ENCODE measurements around the gene DNAJB12.

The DNAJB12 gene

GRCh38 chr10:72337722-72338121, 17.0 kb downstream of the DNAJB12 start:
- no peak overlapping the region for H3K27ac ChIP-seq (ENCODE audit: low read depth, low read length, severe bottlenecking)
- 91 to 93% methylated on average over 9 of the region's 9 CpGs for WGBS, 2 experiments (ENCODE audit: insufficient coverage in 2 of 2)
- H3K36me3 ChIP-seq (ENCODE audit: control insufficient read depth, insufficient read depth, low read length), result peaks cover 74% of the 10 kb centered on the region

GRCh38 chr10:72337039-72337629, 17.6 kb downstream of the DNAJB12 start:
- no peak overlapping the region for H3K27ac ChIP-seq (ENCODE audit: low read depth, low read length, severe bottlenecking)
- H3K36me3 ChIP-seq (ENCODE audit: control insufficient read depth, insufficient read depth, low read length), result peaks cover 70% of the 10 kb centered on the region
- H3K4me3 ChIP-seq (ENCODE audit: extremely low read depth, insufficient read depth, low read length, poor library complexity, severe bottlenecking), result no peak overlapping the region
- peaks cover 22% of the 10 kb centered on the region for H3K4me1 ChIP-seq (ENCODE audit: control insufficient read depth, insufficient read depth, low read length, poor library complexity, severe bottlenecking)
- no peaks in the 10 kb centered on the region for H3K9me3 ChIP-seq (ENCODE audit: control insufficient read depth, low read length)
- WGBS, 2 experiments (ENCODE audit: insufficient coverage in 2 of 2), result 25 to 83% methylated on average over 1 to 4 of the region's 5 CpGs

More at GRCh38 chr10:72337722-72338121, 17.0 kb downstream of the DNAJB12 start:
- H3K4me3 ChIP-seq (ENCODE audit: extremely low read depth, insufficient read depth, low read length, poor library complexity, severe bottlenecking), result no peak overlapping the region
- peaks cover 19% of the 10 kb centered on the region for H3K4me1 ChIP-seq (ENCODE audit: control insufficient read depth, insufficient read depth, low read length, poor library complexity, severe bottlenecking)
- no peaks in the 10 kb centered on the region for H3K9me3 ChIP-seq (ENCODE audit: control insufficient read depth, low read length)

GRCh38 chr10:72336259-72337038, 18.3 kb downstream of the DNAJB12 start:
- H3K9me3 ChIP-seq (ENCODE audit: control insufficient read depth, low read length), result no peaks in the 10 kb centered on the region
- peaks cover 24% of the 10 kb centered on the region for H3K4me1 ChIP-seq (ENCODE audit: control insufficient read depth, insufficient read depth, low read length, poor library complexity, severe bottlenecking)
- H3K4me3 ChIP-seq (ENCODE audit: extremely low read depth, insufficient read depth, low read length, poor library complexity, severe bottlenecking), result no peak overlapping the region
- no peak overlapping the region for H3K27ac ChIP-seq (ENCODE audit: low read depth, low read length, severe bottlenecking)
- 94 to 96% methylated on average over 13 to 18 of the region's 18 CpGs for WGBS, 2 experiments (ENCODE audit: insufficient coverage in 2 of 2)
- peaks cover 66% of the 10 kb centered on the region for H3K36me3 ChIP-seq (ENCODE audit: control insufficient read depth, insufficient read depth, low read length)

- Histone ChIP-seq H3K9me3 (ENCODE audit: control insufficient read depth, low read length) (no peaks in the 10 kb centered on the region), H3K36me3 (ENCODE audit: control insufficient read depth, insufficient read depth, low read length) (peaks cover 58% of the 10 kb centered on the region), H3K4me3 (ENCODE audit: extremely low read depth, insufficient read depth, low read length, poor library complexity, severe bottlenecking) (no peak overlapping the region), H3K4me1 (ENCODE audit: control insufficient read depth, insufficient read depth, low read length, poor library complexity, severe bottlenecking) (peaks cover 29% of the 10 kb centered on the region), H3K27ac (ENCODE audit: low read depth, low read length, severe bottlenecking) (no peak overlapping the region)
- 95% methylated on average over 16 to 19 of the region's 20 CpGs for WGBS, 2 experiments (ENCODE audit: insufficient coverage in 2 of 2)
Observed at GRCh38 chr10:72335394-72336258, 19.1 kb downstream of the DNAJB12 start.

- Histone ChIP-seq H3K4me3 (ENCODE audit: extremely low read depth, insufficient read depth, low read length, poor library complexity, severe bottlenecking) (no peak overlapping the region), H3K4me1 (ENCODE audit: control insufficient read depth, insufficient read depth, low read length, poor library complexity, severe bottlenecking) (peaks cover 29% of the 10 kb centered on the region), H3K27ac (ENCODE audit: low read depth, low read length, severe bottlenecking) (peak overlapping the region; percentile 84), H3K9me3 (ENCODE audit: control insufficient read depth, low read length) (no peaks in the 10 kb centered on the region), H3K36me3 (ENCODE audit: control insufficient read depth, insufficient read depth, low read length) (peaks cover 51% of the 10 kb centered on the region)
- 80% methylated on average over 11 to 15 of the region's 16 CpGs for WGBS, 2 experiments (ENCODE audit: insufficient coverage in 2 of 2)
Observed at GRCh38 chr10:72334825-72335393, 19.8 kb downstream of the DNAJB12 start.

- H3K4me1 ChIP-seq (ENCODE audit: control insufficient read depth, insufficient read depth, low read length, poor library complexity, severe bottlenecking), result peaks cover 33% of the 10 kb centered on the region
- 38 to 64% methylated on average over 7 to 13 of the region's 17 CpGs for WGBS, 2 experiments (ENCODE audit: insufficient coverage in 2 of 2)
- no peak overlapping the region for H3K4me3 ChIP-seq (ENCODE audit: extremely low read depth, insufficient read depth, low read length, poor library complexity, severe bottlenecking)
Observed at GRCh38 chr10:72334196-72334824, 20.4 kb downstream of the DNAJB12 start.

GRCh38 chr10:72333112-72334015, 21.4 kb downstream of the DNAJB12 start:
- Histone ChIP-seq H3K27ac (ENCODE audit: low read depth, low read length, severe bottlenecking) (peak overlapping the region; percentile 36), H3K36me3 (ENCODE audit: control insufficient read depth, insufficient read depth, low read length) (peaks cover 39% of the 10 kb centered on the region), H3K9me3 (ENCODE audit: control insufficient read depth, low read length) (no peaks in the 10 kb centered on the region), H3K4me3 (ENCODE audit: extremely low read depth, insufficient read depth, low read length, poor library complexity, severe bottlenecking) (no peak overlapping the region), H3K4me1 (ENCODE audit: control insufficient read depth, insufficient read depth, low read length, poor library complexity, severe bottlenecking) (peaks cover 41% of the 10 kb centered on the region)
- 94 to 95% methylated on average over 11 to 14 of the region's 19 CpGs for WGBS, 2 experiments (ENCODE audit: insufficient coverage in 2 of 2)

More at GRCh38 chr10:72334196-72334824, 20.4 kb downstream of the DNAJB12 start:
- no peaks in the 10 kb centered on the region for H3K9me3 ChIP-seq (ENCODE audit: control insufficient read depth, low read length)
- peak overlapping the region; percentile 84 for H3K27ac ChIP-seq (ENCODE audit: low read depth, low read length, severe bottlenecking)
- H3K36me3 ChIP-seq (ENCODE audit: control insufficient read depth, insufficient read depth, low read length), result peaks cover 48% of the 10 kb centered on the region

- Histone ChIP-seq H3K4me3 (ENCODE audit: extremely low read depth, insufficient read depth, low read length, poor library complexity, severe bottlenecking) (no peak overlapping the region), H3K36me3 (ENCODE audit: control insufficient read depth, insufficient read depth, low read length) (peaks cover 32% of the 10 kb centered on the region), H3K9me3 (ENCODE audit: control insufficient read depth, low read length) (no peaks in the 10 kb centered on the region), H3K4me1 (ENCODE audit: control insufficient read depth, insufficient read depth, low read length, poor library complexity, severe bottlenecking) (peaks cover 42% of the 10 kb centered on the region), H3K27ac (ENCODE audit: low read depth, low read length, severe bottlenecking) (peak overlapping the region; percentile 49)
- 77 to 85% methylated on average over 8 of the region's 12 CpGs for WGBS, 2 experiments (ENCODE audit: insufficient coverage in 2 of 2)
Observed at GRCh38 chr10:72332423-72333111, 22.2 kb downstream of the DNAJB12 start.
